ENCODE measurements around the gene KCNJ14.

DNA sequence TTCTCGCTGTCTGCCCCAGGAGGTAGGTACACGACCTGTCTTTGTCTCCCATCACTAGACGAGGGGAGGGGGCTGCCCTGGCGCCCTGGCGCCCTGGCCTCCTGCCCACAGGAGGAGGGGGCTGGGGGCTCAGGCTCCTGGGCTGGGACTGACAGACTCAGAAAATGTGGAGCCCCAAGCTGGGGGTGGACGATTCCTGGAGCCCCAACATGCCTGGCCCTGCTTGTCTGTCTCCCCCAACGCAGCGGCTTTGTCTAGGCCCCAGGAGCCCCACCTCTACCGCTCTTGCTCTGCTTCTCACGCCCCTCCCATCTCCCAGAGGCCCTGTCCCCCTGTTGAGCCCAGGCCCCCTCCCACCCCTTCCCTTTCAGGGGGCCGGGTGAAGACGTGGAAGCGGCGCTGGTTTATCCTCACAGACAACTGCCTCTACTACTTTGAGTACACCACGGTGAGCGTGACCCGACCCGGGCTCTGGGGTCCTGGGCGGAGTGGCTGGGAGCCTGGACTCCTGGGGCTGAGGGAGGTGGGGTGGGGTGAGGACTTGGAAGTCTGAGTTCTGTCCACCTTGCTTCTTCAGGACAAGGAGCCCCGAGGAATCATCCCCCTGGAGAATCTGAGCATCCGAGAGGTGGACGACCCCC lies 22.4 kb downstream of the KCNJ14 start:
- TF ChIP-seq, protein P1, sequence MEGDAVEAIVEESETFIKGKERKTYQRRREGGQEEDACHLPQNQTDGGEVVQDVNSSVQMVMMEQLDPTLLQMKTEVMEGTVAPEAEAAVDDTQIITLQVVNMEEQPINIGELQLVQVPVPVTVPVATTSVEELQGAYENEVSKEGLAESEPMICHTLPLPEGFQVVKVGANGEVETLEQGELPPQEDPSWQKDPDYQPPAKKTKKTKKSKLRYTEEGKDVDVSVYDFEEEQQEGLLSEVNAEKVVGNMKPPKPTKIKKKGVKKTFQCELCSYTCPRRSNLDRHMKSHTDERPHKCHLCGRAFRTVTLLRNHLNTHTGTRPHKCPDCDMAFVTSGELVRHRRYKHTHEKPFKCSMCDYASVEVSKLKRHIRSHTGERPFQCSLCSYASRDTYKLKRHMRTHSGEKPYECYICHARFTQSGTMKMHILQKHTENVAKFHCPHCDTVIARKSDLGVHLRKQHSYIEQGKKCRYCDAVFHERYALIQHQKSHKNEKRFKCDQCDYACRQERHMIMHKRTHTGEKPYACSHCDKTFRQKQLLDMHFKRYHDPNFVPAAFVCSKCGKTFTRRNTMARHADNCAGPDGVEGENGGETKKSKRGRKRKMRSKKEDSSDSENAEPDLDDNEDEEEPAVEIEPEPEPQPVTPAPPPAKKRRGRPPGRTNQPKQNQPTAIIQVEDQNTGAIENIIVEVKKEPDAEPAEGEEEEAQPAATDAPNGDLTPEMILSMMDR (IDR thresholded peaks at IDR 0.05): no peak
- no peak for TF ChIP-seq POLR2A (IDR thresholded peaks at IDR 0.05)

Measured in Peyer's patch (tissue), 4 donors.